ENCODE data around the gene TMEM126B.
"Not testable (repeated sequence)": the region's sequence is repeated elsewhere in the genome, so short reads cannot be mapped to it uniquely, and the experiment has no call there.

The TMEM126B gene

DNA sequence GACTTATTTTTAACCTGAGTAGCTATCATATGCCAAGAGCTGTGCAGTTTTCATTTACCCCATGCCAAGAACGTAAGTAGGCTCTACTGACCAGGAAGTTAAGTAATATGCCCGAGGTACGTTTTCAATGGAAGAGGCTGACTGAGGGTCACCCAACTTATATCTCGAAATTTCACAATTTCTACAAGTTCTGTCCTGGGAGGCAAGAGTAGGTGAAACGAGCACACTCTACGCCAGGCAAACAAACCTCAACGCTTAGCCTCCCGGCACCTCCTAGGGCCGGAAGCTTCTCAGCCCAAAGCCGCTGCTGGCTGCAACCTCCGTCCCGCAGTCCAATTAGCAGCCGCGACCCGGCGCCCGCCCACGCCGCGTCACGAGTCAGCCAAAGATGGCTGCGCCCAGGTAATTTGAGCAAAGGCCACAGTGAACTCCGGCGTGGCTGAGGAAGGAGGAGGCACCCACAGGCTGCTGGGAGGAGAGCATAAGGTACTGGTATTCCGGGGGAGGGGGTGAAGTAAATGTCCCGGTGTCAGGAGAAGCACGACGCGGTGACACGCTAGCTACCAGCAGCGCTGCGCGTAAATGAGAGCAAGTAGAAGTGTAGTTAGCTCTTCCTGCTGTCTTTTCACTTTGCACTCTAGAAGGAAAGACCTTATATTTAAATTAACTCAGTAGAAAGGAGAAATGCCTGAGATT is 19.4 kb downstream of the TMEM126B start, which contains the start of gene TMEM126A:
TMEM126A (plus strand) TSS at position 364 of the 696 bp plus-strand sequence. CDS start 2,289 bp downstream, outside the sequence.
- TF ChIP-seq, protein P1, sequence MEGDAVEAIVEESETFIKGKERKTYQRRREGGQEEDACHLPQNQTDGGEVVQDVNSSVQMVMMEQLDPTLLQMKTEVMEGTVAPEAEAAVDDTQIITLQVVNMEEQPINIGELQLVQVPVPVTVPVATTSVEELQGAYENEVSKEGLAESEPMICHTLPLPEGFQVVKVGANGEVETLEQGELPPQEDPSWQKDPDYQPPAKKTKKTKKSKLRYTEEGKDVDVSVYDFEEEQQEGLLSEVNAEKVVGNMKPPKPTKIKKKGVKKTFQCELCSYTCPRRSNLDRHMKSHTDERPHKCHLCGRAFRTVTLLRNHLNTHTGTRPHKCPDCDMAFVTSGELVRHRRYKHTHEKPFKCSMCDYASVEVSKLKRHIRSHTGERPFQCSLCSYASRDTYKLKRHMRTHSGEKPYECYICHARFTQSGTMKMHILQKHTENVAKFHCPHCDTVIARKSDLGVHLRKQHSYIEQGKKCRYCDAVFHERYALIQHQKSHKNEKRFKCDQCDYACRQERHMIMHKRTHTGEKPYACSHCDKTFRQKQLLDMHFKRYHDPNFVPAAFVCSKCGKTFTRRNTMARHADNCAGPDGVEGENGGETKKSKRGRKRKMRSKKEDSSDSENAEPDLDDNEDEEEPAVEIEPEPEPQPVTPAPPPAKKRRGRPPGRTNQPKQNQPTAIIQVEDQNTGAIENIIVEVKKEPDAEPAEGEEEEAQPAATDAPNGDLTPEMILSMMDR (IDR thresholded peaks at IDR 0.05; ENCODE audit: borderline replicate concordance, insufficient read depth, low read depth, low read length): no peak
- peak within 1 kb of the TSS; percentile 74 for H3K4me3 ChIP-seq (ENCODE audit: low read depth, low read length)

- TF ChIP-seq, protein P1 (IDR thresholded peaks at IDR 0.05; ENCODE audit: borderline replicate concordance, insufficient read depth, low read depth, low read length): no peak
- H3K4me3 ChIP-seq (ENCODE audit: low read depth, low read length): no peak overlapping the region
These were observed 22.7 kb downstream of the TMEM126B start for GRCh38 chr11:85651118-85651517.

DNA sequence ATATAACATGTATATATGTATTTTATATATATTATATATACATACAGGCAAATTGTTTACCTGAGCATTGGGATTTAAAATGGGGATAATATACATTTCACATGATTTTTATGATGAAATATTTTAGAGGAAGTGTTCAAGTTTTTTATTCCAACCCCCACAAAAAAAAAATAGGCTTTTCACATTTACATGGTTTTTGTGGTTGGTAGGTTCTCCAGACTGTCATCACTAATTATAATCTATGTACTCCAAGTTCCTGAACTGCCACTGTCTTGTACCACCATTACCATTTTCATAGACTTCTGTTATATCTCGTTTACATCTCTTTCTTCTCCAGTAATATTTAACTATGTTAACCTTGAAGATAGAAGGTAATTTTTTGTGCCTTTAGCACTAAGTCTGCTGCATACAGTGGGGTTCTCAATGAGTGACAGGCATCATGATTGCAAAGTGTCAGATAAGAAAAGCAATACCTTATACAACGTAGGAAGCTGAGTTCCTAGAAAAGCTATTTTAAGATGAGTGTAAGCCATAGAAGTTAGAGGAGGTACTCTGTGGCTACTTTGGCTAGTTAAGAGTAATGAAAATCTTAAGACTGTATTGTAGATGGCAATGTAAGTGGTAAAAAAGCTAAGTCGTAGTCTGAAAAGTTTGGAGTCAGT is 24.5 kb downstream of the TMEM126B start:
- H3K4me3 ChIP-seq (ENCODE audit: low read depth, low read length): no peak overlapping the region
- TF ChIP-seq, protein P1 (IDR thresholded peaks at IDR 0.05; ENCODE audit: borderline replicate concordance, insufficient read depth, low read depth, low read length): no peak

GRCh38 chr11:85654343-85654742 is 25.9 kb downstream of the TMEM126B start:
- not testable (repeated sequence) for H3K4me3 ChIP-seq (ENCODE audit: low read depth, low read length)

DNA sequence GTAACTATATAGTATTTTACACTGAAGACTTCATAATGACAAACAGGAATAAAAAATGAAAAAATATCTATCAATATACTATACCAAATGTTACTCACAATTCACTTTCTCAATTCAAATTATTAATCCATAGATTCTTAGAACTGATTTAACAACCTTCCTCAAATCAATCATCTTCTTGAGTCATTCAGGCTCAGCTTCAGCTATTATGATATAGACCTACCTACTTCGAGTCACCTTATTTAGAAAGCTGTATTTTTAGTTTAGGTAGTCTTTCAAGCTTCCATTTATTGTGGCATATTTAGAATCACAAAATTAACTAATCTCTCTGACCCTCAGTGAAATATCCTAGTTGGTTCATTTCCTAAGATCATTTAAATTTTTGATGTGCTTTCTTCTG is 28.4 kb downstream of the TMEM126B start:
- TF ChIP-seq, protein P1 (IDR thresholded peaks at IDR 0.05; ENCODE audit: borderline replicate concordance, insufficient read depth, low read depth, low read length): no peak
- no peak overlapping the region for H3K4me3 ChIP-seq (ENCODE audit: low read depth, low read length)

DNA sequence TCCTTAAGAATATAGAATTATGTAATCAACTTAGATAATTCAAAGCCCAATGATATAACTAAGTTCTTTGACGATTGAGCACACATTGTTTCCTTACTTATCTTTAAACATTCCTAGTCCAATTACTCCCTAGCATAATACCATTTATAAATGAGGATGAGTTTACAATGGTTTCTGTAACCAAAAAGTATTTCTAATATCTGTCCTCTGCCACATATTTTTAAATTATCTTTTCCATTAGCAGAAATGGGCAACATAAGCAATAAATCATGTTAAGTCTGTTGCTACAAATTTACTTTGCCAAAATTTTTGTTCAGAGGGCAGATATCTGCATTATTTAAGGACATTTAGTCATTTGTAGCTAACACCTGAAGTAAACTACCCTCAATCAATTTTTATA is 29.8 kb downstream of the TMEM126B start:
- no peak overlapping the region for H3K4me3 ChIP-seq (ENCODE audit: low read depth, low read length)
- TF ChIP-seq, protein P1 (IDR thresholded peaks at IDR 0.05; ENCODE audit: borderline replicate concordance, insufficient read depth, low read depth, low read length): no peak

GRCh38 chr11:85661972-85662664 is 33.7 kb downstream of the TMEM126B start:
- H3K4me3 ChIP-seq (ENCODE audit: low read depth, low read length): peak overlapping the region; percentile 7
- TF ChIP-seq, protein P1 (IDR thresholded peaks at IDR 0.05; ENCODE audit: borderline replicate concordance, insufficient read depth, low read depth, low read length): no peak

Measured in GM12875 (cell line).